Transverse colon (tissue), 4 donors: ENCODE measurements around the gene USP17L5. TPM values are rescaled to one million over a fixed set of nuclear protein-coding genes. Genes with fewer than 3 reads are reported as not detected.
A peak's percentile ranks its signal among the peaks of the same experiment; 100 is the strongest.
"Not testable (repeated sequence)": the region's sequence is repeated elsewhere in the genome, so short reads cannot be mapped to it uniquely, and the experiment has no call there.

ENCODE experiments used
- DNase-seq: peaks from one replicate; pipeline ENCODE4 v3.0.0-alpha.2; 2019
- H3K27ac ChIP-seq, 4 donors: fragments of 200-600 bp; sonication (generic); 2 replicates each; pipeline ENCODE4 v1.5.1; 2016 to 2018; ENCODE audit warnings: inconsistent platforms in 4 of 4
- H3K27me3 ChIP-seq: fragments of 200-600 bp; sonication (generic); 2 replicates; pipeline ENCODE4 v1.5.1; 2017; ENCODE audit warnings: inconsistent platforms
- H3K36me3 ChIP-seq, 4 donors: fragments of 200-600 bp; sonication (generic); 2 replicates each; pipeline ENCODE4 v1.5.1; 2017 to 2019; ENCODE audit warnings: inconsistent platforms in 4 of 4
- H3K4me1 ChIP-seq, 4 donors: fragments of 200-600 bp; sonication (generic); 2 replicates each; pipeline ENCODE4 v1.5.1; 2017 to 2020; ENCODE audit warnings: inconsistent platforms in 4 of 4
- H3K4me3 ChIP-seq, 4 donors: fragments of 200-600 bp; sonication (generic); 1 replicate in 1 of 4; 2 replicates in 3 of 4; pipeline versions ENCODE4 v1.5.1 to v1.6.1; 2017 to 2019; ENCODE audit warnings: inconsistent platforms in 4 of 4
- H3K9me3 ChIP-seq, 2 donors: fragments of 200-600 bp; sonication (generic); 2 replicates each; pipeline ENCODE4 v1.5.1; 2017 to 2019; ENCODE audit warnings: inconsistent platforms in 2 of 2
- POLR2AphosphoS5 ChIP-seq, 3 donors: sonication (generic); formaldehyde crosslinking; IDR thresholded peaks; one replicate each; pipeline ENCODE4 v1.6.1; 2016; ENCODE audit warnings: antibody characterized with exemption in 3 of 3
- WGBS, 2 donors: methylation state at CpG; one replicate each; pipeline ENCODE4 v1.1.5; 2018; ENCODE audit warnings: low coverage in 1 of 2; 5-methylcytosine and 5-hydroxymethylcytosine counted together
- in situ Hi-C, 4 donors: fragments of 200-750 bp; cut with MboI; loops; one replicate each; pipeline versions ENCODE4 v1.15.0 to v1.15.1; 2017; ENCODE audit warnings: low sequenced_read_pairs in 3 of 4, low pct_ligation_motif_present in 1 of 4, low pct_unique_long_range_greater_than_20kb in 1 of 4
- intact Hi-C: fragments of 100-400 bp; cut with DNase I; formaldehyde crosslinking; loops from one replicate; pipeline ENCODE4 v1.15.1; 2023; ENCODE audit warnings: low total_unique reads
- total RNA-seq, 4 donors: library from RNA; depleted of rRNA; stranded (reverse); fragments of >200 nt; gene quantifications; one replicate each; pipeline ENCODE4 v1.1.0, GENCODE V29; 2016
- TF ChIP-seq, protein P1 (sequence below), 5 experiments: fragments of 200-600 bp in 3 of 5; fragments of 450-650 bp in 2 of 5; sonication (generic) in 3 of 5; IDR thresholded peaks; 1 replicate in 2 of 5; 2 replicates in 3 of 5; pipeline ENCODE4 v1.5.1; 2016 to 2017; ENCODE audit warnings: antibody characterized with exemption in 5 of 5, inconsistent platforms in 3 of 5, mild to moderate bottlenecking in 2 of 5, moderate library complexity in 1 of 5

Gene USP17L5
- total RNA-seq, 4 donors from 2014 or later, result not detected

DNA sequence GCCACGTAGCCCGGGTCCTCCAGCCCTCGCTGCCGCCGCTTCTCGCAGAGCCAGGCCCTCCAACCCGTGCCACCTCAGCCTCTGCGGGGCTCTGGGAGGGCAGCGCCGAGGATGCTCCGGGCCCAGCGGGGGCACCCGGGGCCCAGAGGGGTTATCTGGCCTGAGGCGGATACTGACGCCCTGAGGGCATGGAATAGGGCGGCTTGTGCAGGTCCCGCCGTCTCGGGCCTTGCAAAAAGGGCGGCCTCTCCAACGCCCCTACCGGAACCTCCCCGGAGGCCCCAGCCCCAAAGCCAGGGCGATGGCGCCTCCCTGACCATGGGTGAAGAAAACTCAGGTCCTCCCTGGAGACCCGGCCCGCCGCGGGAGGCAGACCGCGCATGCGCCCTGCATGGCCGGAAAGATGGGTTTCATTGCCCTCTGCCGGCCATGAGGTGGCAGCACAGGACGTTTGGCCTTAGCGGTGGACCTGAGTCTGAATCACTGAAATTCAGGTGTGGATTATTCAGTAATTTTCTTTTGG is 41.9 kb downstream of the USP17L5 start:
- in situ Hi-C loops, intact Hi-C loops, H3K27ac ChIP-seq, H3K4me1 ChIP-seq, H3K36me3 ChIP-seq, H3K27me3 ChIP-seq, H3K9me3 ChIP-seq: not testable (repeated sequence)
- DNase-seq, result peak; percentile 64
- peak overlapping the region in 3 of 4 donors; percentile 42 to 57 (median 47) for H3K4me3 ChIP-seq
- TF ChIP-seq, protein P1, sequence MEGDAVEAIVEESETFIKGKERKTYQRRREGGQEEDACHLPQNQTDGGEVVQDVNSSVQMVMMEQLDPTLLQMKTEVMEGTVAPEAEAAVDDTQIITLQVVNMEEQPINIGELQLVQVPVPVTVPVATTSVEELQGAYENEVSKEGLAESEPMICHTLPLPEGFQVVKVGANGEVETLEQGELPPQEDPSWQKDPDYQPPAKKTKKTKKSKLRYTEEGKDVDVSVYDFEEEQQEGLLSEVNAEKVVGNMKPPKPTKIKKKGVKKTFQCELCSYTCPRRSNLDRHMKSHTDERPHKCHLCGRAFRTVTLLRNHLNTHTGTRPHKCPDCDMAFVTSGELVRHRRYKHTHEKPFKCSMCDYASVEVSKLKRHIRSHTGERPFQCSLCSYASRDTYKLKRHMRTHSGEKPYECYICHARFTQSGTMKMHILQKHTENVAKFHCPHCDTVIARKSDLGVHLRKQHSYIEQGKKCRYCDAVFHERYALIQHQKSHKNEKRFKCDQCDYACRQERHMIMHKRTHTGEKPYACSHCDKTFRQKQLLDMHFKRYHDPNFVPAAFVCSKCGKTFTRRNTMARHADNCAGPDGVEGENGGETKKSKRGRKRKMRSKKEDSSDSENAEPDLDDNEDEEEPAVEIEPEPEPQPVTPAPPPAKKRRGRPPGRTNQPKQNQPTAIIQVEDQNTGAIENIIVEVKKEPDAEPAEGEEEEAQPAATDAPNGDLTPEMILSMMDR (IDR thresholded peaks at IDR 0.05), result peak; percentile 52 to 62 (median 58)
- WGBS, 2 donors, result 21% methylated on average over 18 of the region's 36 CpGs; no CpG with 5 or more reads in 1 of the 2 donors

DNA sequence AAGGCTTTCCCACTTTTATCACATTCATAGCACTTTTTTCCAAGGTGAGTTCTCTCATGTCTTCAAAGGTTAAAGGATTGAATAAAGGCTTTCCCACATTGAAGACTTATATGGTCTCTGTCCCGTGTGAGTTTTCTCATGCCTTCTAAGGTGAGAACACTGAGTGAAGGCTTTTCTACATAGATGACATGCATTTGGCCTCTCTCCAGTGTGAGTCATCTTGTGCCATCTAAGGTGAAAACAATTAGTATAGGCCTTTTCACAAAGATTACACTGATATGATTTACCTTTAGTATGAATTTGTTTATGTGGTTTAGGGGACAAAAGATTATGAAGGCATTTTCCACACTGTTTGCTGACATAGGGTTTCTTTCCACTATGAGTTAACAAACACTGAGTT is 44.9 kb downstream of the USP17L5 start:
- Histone ChIP-seq H3K27ac (no peak overlapping the region), H3K4me3 (no peak overlapping the region), H3K36me3 (no peaks in the 10 kb centered on the region), H3K27me3 (no peaks in the 10 kb centered on the region), H3K4me1 (peaks cover 0 to 2% (median 0%) of the 10 kb centered on the region in 4 donors), H3K9me3 (no peaks in the 10 kb centered on the region)
- WGBS, 2 donors, result 63% methylated on average over 1 of the region's 1 CpG; no CpG with 5 or more reads in 1 of the 2 donors
- TF ChIP-seq POLR2AphosphoS5 (IDR thresholded peaks at IDR 0.05), result no peak
- intact Hi-C loops, result no loop called here
- DNase-seq, result no peak
- in situ Hi-C loops, result no loop called here

DNA sequence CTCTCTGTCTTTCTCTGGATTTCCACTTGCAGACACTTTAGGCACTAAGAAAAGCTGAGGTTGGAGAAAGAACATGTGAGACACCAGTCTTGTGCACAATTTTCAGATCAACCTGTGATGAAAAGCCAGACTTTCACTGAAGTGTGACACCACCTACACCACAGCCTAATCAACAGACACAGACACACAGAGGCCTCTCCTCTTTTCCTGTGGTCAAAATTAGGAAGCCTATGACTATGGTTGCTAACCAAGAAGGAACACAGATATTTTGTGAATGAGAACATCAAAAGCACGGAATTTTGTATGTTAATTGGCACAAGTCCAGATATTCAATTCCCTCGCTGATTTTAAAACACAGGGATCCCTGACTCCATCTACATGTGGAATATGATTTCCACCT is 49.8 kb downstream of the USP17L5 start:
- H3K4me1 ChIP-seq, H3K27ac ChIP-seq, in situ Hi-C loops, H3K4me3 ChIP-seq, H3K27me3 ChIP-seq, H3K9me3 ChIP-seq, intact Hi-C loops, H3K36me3 ChIP-seq, DNase-seq: not testable (repeated sequence)
- WGBS, 2 donors, result 52 to 70% methylated on average over 2 of the region's 2 CpGs

Other genes with a start within 250 kb of the USP17L5 start
- gene FAM90A26, start 169.0 kb upstream of the USP17L5 start, total RNA-seq, result not detected
- gene USP17L10, start 128.7 kb upstream of the USP17L5 start, total RNA-seq, result not detected
- gene USP17L11, start 124.0 kb upstream of the USP17L5 start, total RNA-seq, result not detected
- not detected for gene USP17L12, start 119.3 kb upstream of the USP17L5 start, total RNA-seq
- not detected for gene USP17L13, start 114.5 kb upstream of the USP17L5 start, total RNA-seq
- gene USP17L15, start 105.0 kb upstream of the USP17L5 start, total RNA-seq, result not detected
- gene USP17L17, start 95.5 kb upstream of the USP17L5 start, total RNA-seq, result not detected
- not detected for gene USP17L18, start 90.8 kb upstream of the USP17L5 start, total RNA-seq
- gene USP17L19, start 86.0 kb upstream of the USP17L5 start, total RNA-seq, result not detected
- not detected for gene USP17L20, start 81.3 kb upstream of the USP17L5 start, total RNA-seq
- gene USP17L21, start 76.5 kb upstream of the USP17L5 start, total RNA-seq, result not detected
- gene USP17L22, start 71.8 kb upstream of the USP17L5 start, total RNA-seq, result not detected
- gene USP17L24, start 14.2 kb upstream of the USP17L5 start, total RNA-seq, result not detected
- gene USP17L25, start 9.5 kb upstream of the USP17L5 start, total RNA-seq, result not detected
- not detected for gene USP17L26, start 4.7 kb upstream of the USP17L5 start, total RNA-seq
- gene USP17L27, start 4.7 kb downstream of the USP17L5 start, total RNA-seq, result not detected
- not detected for gene USP17L28, start 9.5 kb downstream of the USP17L5 start, total RNA-seq
- not detected for gene USP17L29, start 14.2 kb downstream of the USP17L5 start, total RNA-seq
- gene USP17L30, start 23.7 kb downstream of the USP17L5 start, total RNA-seq, result not detected
- not detected for gene DEFB131A, start 105.0 kb downstream of the USP17L5 start, total RNA-seq